HG03064 (cell line): ENCODE measurements around the gene NPAS4.

Experiments
- ATAC-seq: cut with Tn5 transposase; IDR thresholded peaks from one replicate; pipeline ENCODE4 v1.9.1; 2021; ENCODE audit warnings: low read depth; ENCODE audit not compliant: unreplicated experiment

Gene NPAS4

GRCh38 chr11:66473608-66474515 is 53.0 kb downstream of the NPAS4 start:
- ATAC-seq = no peak

- ATAC-seq = no peak
Measured at GRCh38 chr11:66475349-66476172, 54.7 kb downstream of the NPAS4 start.
